ENCODE measurements around the gene BICDL1.

The BICDL1 gene

GRCh38 chr12:120085920-120086645 is 97.0 kb downstream of the BICDL1 start:
- DNase-seq = no peak

- peak; percentile 99 for DNase-seq
Observed at GRCh38 chr12:120086801-120087621, 98.0 kb downstream of the BICDL1 start.

GRCh38 chr12:120089105-120089504 is 100.1 kb downstream of the BICDL1 start:
- no peak for DNase-seq

- no peak for DNase-seq
Observed at GRCh38 chr12:120089796-120090195, 100.8 kb downstream of the BICDL1 start.

- no peak for DNase-seq
Observed at GRCh38 chr12:120090206-120090605, 101.2 kb downstream of the BICDL1 start.

GRCh38 chr12:120090626-120091295 is 101.7 kb downstream of the BICDL1 start:
- DNase-seq = no peak

- DNase-seq = no peak
Observed at GRCh38 chr12:120091371-120092090, 102.5 kb downstream of the BICDL1 start.

GRCh38 chr12:120092551-120093335 is 103.7 kb downstream of the BICDL1 start:
- DNase-seq = no peak

- no peak for DNase-seq
Observed at GRCh38 chr12:120093336-120093591, 104.2 kb downstream of the BICDL1 start.

- no peak for DNase-seq
Observed at GRCh38 chr12:120093592-120094355, 104.7 kb downstream of the BICDL1 start.

GRCh38 chr12:120094485-120094884 is 105.4 kb downstream of the BICDL1 start:
- DNase-seq = no peak

GRCh38 chr12:120095331-120095730 is 106.3 kb downstream of the BICDL1 start:
- no peak for DNase-seq

- no peak for DNase-seq
Observed at GRCh38 chr12:120095736-120096135, 106.7 kb downstream of the BICDL1 start.

- no peak for DNase-seq
Observed at GRCh38 chr12:120096671-120097202, 107.7 kb downstream of the BICDL1 start.

GRCh38 chr12:120098756-120099470 is 109.9 kb downstream of the BICDL1 start:
- no peak for DNase-seq

GRCh38 chr12:120099738-120100137 is 110.7 kb downstream of the BICDL1 start:
- DNase-seq = no peak

GRCh38 chr12:120100630-120101029 is 111.6 kb downstream of the BICDL1 start:
- no peak for DNase-seq

- DNase-seq = no peak
Observed at GRCh38 chr12:120101182-120101581, 112.1 kb downstream of the BICDL1 start.

GRCh38 chr12:120101617-120102016 is 112.6 kb downstream of the BICDL1 start:
- DNase-seq = no peak

- no peak for DNase-seq
Observed at GRCh38 chr12:120102189-120103043, 113.4 kb downstream of the BICDL1 start.
